Stimulated activated CD4-positive, alpha-beta T cell treated with anti-CD3 and anti-CD28 coated beads, Interleukin-15, amount 100 ng/mL, for 24 hours (primary cell): Measurements from ENCODE around the gene CLC.
A peak's percentile ranks its signal among the peaks of the same experiment; 100 is the strongest.
"Not testable (repeated sequence)": the region's sequence is repeated elsewhere in the genome, so short reads cannot be mapped to it uniquely, and the experiment has no call there.

Source experiments
- DNase-seq: peaks from one replicate; pipeline ENCODE4 v3.0.0-alpha.2; 2020

Gene CLC

GRCh38 chr19:39727070-39727800 is 10.6 kb downstream of the CLC start:
- no peak for DNase-seq

GRCh38 chr19:39725995-39726394 is 11.8 kb downstream of the CLC start:
- DNase-seq = no peak

GRCh38 chr19:39720144-39720543 is 17.7 kb downstream of the CLC start:
- DNase-seq = not testable (repeated sequence)

GRCh38 chr19:39710333-39710890 is 27.4 kb downstream of the CLC start:
- DNase-seq = no peak

DNA sequence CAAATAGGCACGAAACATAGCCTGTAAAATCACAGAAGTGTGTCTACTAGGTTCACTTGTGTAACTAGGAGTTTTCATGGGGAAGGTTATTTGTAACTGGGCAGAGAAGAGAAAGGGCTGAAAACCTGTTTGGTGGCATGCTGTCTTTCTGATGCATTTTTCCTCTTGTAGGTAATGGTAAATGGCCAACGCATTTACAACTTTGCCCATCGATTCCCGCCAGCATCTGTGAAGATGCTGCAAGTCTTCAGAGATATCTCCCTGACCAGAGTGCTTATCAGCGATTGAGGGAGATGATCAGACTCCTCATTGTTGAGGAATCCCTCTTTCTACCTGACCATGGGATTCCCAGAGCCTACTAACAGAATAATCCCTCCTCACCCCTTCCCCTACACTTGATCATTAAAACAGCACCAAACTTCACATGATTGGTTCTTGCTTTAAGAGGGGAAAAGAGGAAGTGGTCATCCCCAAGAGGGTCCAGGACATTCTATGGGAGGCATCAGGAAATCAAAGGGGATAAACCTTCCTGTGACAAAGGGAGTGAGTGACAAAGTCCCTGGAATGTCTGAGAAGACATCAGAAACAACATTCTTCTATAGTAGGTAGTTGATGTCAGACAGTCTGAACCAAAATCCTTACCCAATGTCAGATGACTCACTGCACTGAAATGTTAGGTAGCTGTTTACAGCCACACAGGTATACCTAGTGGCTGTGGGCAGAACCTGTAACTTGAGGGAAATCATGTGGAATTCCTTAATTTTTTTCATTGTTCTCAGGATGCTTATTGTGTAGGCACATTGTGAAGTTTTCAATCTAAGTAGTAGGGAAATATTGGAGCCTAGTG is 28.6 kb downstream of the CLC start:
- DNase-seq = no peak

- no peak for DNase-seq
These were observed 29.2 kb downstream of the CLC start for GRCh38 chr19:39708594-39708993.

DNA sequence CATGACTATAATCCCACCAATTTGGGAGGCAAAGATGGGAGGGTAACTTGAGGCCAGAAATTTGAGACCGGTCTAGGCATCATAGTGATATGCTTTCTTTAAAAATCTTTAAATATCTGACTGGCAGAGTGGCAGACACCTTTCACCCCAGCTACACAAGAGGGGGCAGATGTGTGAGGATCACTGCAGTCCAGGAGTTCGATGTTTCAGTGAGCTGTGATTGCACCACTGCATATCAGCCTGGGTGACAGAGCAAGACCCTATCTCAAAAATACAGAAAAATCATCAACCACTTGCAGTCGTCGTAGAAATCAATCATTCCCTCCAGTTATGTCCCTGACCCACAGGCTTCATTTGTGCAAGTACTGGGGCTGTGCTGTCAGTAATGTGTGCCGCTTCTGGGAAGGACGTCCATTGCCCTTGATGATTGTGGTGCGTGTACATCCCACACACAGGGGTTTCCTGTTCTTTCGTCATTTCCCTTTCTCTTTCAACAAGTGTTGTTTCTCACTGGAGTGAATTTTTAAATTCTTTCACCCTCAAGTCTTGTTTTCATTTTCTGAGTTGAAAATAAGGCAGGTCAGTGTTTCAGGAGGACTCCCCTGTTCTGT is 32.1 kb downstream of the CLC start:
- DNase-seq = peak; percentile 40

DNA sequence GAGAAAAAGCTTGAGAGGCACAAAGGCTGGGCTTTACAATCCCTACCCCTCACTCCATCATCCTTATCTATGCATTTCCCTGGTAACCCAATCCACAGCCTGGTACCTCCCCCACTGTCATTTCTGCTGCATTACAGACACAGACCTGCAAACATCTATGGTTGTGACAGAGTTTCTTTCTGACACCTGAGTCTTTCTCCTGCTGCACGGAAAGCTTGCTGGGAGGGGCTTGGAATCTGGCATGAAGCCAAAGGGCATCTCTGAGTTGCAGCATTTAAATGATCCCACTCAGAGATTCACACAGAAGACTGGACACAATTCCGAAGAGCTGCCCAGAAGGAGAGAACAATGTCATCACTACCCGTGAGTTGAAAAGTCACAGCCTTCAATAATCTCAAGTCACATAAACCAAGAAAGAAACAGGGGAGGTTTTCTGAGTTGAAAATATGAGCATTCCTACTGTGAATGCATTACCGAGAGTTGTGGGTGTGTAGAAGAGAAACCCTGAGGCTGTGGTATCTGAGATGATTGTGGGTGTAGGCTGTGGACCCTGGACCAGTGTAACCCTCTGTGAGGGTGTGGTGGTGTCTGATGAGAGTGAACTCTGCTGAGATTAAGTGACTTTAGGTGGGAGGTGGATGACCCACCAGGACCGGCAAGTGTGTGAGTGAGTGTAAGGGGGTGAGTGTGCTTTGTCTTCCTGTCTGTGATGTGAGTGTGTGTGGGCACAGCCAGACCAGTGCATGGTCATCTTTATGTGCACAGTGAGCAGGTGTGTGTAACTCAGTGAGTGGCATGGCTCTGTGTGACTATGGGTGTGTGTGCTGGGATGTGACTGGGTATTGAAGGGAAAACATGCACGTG is 33.4 kb downstream of the CLC start, which contains the start of gene LGALS14:
TSS of gene LGALS14 (plus strand) at position 301 of the 864 bp plus-strand sequence. CDS start at position 349, 48 bp downstream.
- DNase-seq = peak; percentile 34

GRCh38 chr19:39701291-39701690 is 36.5 kb downstream of the CLC start:
- no peak for DNase-seq

- no peak for DNase-seq
These were observed 39.3 kb downstream of the CLC start for GRCh38 chr19:39698535-39698934.

DNA sequence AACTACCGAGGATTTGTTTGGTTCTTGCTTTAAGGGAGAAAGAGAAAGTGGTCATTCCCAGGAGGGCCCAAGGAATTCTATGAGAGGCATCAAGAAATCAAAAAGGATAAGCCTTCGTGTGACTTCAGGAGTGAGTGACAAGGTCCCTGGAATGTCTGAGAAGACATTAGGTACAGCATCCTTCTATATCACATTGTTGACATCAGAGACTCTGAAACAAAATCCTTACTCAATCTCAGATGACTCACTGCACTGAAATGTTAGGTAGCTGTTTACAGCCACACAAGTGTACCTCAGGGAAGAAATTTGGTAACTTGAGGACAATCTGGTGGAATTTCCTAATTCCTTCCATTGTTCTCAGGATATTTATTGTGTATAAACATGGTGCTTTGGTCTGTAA is 41.4 kb downstream of the CLC start:
- DNase-seq = no peak

DNA sequence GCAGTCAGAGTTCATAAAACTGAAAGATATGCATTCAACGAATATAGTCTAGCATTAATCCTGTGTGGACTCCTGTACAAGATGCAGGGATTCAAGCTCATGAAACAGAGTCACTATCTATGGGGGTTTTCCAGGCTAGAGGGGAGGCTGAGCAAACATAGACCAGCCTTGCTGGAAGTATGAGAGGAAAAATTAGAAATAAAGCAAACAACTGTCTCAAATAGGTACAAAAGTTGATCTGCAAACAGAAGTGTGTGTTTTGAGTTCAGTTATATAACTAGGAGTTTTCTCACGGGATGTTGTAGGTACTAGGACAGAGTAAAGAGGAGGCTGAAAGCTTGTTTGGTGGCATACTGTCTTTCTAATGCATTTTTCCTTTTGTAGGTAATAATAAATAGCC is 42.1 kb downstream of the CLC start:
- no peak for DNase-seq

DNA sequence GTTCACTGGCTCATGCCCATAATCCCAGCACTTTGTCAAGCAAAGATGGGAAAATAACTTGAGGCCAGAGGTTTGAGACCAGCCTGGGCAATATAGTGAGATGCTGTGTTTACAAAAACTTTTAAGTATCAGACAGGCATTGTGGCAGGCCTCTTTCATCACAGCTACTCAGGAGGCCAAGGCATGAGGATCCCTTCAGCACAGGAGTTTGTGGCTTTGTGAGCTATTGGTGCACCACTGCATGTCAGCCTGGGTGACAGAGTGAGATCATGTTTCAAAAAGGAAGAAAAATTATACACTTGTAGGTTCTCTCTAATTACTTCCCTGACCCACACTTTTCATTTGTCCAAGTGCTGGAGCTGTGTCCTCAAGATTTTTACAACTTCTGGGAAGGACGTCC is 45.0 kb downstream of the CLC start:
- DNase-seq = no peak

GRCh38 chr19:39692166-39692565 is 45.7 kb downstream of the CLC start:
- DNase-seq = no peak

- DNase-seq = not testable (repeated sequence)
These were observed 49.2 kb downstream of the CLC start for GRCh38 chr19:39688637-39689036.

DNA sequence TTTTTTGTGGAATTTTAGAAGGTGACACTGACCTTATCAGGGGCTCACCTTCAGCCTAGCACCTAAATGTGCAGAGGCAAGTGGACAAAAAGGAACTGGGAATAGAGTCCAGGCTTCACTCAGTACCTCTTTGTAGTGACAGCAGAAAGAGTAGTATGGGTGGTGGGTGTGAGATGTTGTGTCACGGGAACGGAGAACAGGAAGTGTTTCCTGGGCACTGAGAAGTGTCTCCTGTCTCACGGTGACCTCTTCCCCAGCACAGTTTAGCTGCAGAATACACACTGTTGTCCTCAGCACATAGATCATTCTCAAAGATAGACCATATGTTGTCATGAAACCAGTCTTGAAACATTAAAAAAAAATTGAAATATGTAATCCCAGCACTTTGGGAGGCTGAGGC is 51.1 kb downstream of the CLC start:
- DNase-seq = no peak

DNA sequence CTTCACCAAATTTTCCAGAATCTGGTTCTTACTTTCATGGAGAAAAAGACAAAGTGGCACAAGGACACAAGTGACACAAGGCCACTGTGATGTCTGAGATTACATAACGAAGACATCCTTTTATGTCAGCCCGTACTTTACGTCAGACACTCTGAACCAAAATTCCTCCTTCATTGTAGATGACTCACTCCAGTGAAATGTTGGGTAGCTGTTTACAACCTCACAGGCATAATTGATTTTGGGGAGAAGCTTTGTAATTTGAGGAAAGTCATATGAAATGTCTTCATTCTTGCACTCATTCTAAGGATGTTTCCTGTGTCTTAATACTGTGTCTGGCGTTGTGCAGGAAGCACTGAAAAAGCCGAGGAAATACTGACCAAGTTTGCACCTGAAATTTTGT is 53.6 kb downstream of the CLC start:
- no peak for DNase-seq

DNA sequence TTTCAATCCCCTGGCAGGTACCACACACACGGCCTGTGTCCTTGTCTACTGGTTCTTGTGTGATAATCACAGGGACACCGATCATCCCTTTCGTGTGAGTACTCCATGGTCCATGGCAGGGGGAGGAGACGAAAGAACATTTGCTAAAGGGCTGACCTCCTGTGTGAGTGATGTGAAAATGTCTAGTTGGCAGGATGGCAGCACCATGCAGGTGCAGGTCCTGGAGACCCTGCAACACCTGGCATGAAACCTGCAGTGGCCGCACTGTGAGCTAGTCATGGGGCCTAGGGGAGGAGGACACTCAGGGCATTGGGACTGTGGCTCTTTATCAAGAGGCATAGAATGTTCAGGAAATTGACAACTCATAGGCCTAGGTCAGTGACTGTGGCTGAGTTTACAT is 56.4 kb downstream of the CLC start:
- DNase-seq = no peak
